ENCODE measurements around the gene HMCES.

Gene HMCES

GRCh38 chr3:129305592-129306091 is 27.0 kb downstream of the HMCES start:
- DNase-seq, result peak; percentile 30

GRCh38 chr3:129308636-129309035 is 30.0 kb downstream of the HMCES start:
- DNase-seq, result peak; percentile 31

- DNase-seq, result no peak
These were observed 31.7 kb downstream of the HMCES start for GRCh38 chr3:129310111-129311011.

GRCh38 chr3:129311054-129311902 is 32.6 kb downstream of the HMCES start:
- no peak for DNase-seq

GRCh38 chr3:129312021-129312639 is 33.5 kb downstream of the HMCES start:
- DNase-seq, result no peak

GRCh38 chr3:129312671-129313414 is 34.2 kb downstream of the HMCES start:
- no peak for DNase-seq

GRCh38 chr3:129313415-129313664 is 34.7 kb downstream of the HMCES start:
- DNase-seq, result no peak

- DNase-seq, result peak; percentile 14
These were observed 35.2 kb downstream of the HMCES start for GRCh38 chr3:129313665-129314385.

- peak; percentile 86 for DNase-seq
These were observed 35.9 kb downstream of the HMCES start for GRCh38 chr3:129314386-129315222.

GRCh38 chr3:129315223-129315997 is 36.7 kb downstream of the HMCES start:
- peak; percentile 33 for DNase-seq

- no peak for DNase-seq
These were observed 37.3 kb downstream of the HMCES start for GRCh38 chr3:129315998-129316247.

GRCh38 chr3:129316248-129317013 is 37.8 kb downstream of the HMCES start:
- DNase-seq, result peak; percentile 89

GRCh38 chr3:129317014-129317771 is 38.5 kb downstream of the HMCES start:
- no peak for DNase-seq

GRCh38 chr3:129317848-129318247 is 39.2 kb downstream of the HMCES start:
- no peak for DNase-seq

- no peak for DNase-seq
These were observed 40.3 kb downstream of the HMCES start for GRCh38 chr3:129318921-129319320.

- DNase-seq, result no peak
These were observed 41.6 kb downstream of the HMCES start for GRCh38 chr3:129320261-129320660.

- DNase-seq, result no peak
These were observed 42.3 kb downstream of the HMCES start for GRCh38 chr3:129320825-129321487.

GRCh38 chr3:129321887-129322286 is 43.2 kb downstream of the HMCES start:
- no peak for DNase-seq

All from activated CD4-positive, alpha-beta T cell treated with anti-CD3 and anti-CD28 coated beads, Interleukin-10, Interleukin-2, amounts not matched to agents 100 ng/mL and 50 ng/mL, durations not matched to agents 16 hours and 8 hours (primary cell).